ENCODE results near the gene FRG2.
"Not testable (repeated sequence)": the region's sequence is repeated elsewhere in the genome, so short reads cannot be mapped to it uniquely, and the experiment has no call there.

Gene FRG2

DNA sequence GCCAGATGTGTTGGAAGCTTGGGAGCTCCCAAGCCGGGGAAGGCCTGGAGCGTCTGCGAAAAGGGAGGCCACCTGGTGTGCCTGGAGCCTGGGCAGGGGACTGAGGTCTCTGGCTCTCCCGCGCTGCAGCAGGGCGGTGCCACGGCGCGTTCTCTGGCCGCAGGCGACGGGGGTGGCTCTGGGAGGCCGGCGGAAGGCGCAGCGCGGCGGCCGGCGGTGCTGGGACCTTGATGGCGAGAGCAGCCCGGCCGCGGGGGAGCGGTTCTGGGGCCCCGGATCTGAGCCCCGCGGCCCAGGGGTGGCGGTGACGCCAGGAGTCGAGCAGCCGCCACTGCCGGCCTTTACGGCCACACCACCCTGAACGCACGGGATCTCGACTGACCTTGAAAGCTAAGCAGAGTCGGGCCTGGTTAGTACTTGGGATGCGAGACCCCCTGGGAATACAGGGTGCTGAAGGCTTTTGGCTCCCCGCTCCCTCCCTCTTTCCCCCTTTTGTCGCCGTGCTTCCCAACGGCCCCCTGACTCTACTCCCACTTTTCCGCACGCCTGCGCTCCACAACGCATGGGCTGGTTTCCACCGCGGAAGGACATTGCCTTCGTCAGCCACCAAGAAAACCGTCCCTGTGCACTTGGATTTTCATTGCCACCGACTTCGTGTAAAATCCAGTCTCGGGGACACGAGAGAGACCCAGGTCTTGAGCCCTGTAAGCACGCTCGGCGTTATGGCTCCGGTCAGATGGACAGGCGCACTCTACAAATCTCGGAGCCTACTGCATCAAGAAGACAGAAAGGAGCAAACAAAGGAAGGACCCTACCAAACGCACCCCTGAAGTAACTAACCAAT, 9.5 kb downstream of the FRG2 start:
- Histone ChIP-seq H3K79me2 (no peaks in the 10 kb centered on the region), H2AFZ (no peak overlapping the region), H3K4me2 (ENCODE audit: low read length) (peak overlapping the region; percentile 31), H3K4me1 (no peaks in the 10 kb centered on the region), H3K27ac (no peak overlapping the region), H3K9ac (no peak overlapping the region), H3K27me3 (ENCODE audit: control insufficient read depth, insufficient read depth, low read length) (peaks cover 15% of the 10 kb centered on the region), H3K4me3 (ENCODE audit: low read depth, low read length) (no peak overlapping the region), H3K36me3 (ENCODE audit: control insufficient read depth, insufficient read depth, low read length) (no peaks in the 10 kb centered on the region), H3K9me3 (ENCODE audit: control insufficient read depth, low read length) (no peaks in the 10 kb centered on the region)
- TF ChIP-seq, protein P1, sequence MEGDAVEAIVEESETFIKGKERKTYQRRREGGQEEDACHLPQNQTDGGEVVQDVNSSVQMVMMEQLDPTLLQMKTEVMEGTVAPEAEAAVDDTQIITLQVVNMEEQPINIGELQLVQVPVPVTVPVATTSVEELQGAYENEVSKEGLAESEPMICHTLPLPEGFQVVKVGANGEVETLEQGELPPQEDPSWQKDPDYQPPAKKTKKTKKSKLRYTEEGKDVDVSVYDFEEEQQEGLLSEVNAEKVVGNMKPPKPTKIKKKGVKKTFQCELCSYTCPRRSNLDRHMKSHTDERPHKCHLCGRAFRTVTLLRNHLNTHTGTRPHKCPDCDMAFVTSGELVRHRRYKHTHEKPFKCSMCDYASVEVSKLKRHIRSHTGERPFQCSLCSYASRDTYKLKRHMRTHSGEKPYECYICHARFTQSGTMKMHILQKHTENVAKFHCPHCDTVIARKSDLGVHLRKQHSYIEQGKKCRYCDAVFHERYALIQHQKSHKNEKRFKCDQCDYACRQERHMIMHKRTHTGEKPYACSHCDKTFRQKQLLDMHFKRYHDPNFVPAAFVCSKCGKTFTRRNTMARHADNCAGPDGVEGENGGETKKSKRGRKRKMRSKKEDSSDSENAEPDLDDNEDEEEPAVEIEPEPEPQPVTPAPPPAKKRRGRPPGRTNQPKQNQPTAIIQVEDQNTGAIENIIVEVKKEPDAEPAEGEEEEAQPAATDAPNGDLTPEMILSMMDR (IDR thresholded peaks at IDR 0.05): no peak

DNA sequence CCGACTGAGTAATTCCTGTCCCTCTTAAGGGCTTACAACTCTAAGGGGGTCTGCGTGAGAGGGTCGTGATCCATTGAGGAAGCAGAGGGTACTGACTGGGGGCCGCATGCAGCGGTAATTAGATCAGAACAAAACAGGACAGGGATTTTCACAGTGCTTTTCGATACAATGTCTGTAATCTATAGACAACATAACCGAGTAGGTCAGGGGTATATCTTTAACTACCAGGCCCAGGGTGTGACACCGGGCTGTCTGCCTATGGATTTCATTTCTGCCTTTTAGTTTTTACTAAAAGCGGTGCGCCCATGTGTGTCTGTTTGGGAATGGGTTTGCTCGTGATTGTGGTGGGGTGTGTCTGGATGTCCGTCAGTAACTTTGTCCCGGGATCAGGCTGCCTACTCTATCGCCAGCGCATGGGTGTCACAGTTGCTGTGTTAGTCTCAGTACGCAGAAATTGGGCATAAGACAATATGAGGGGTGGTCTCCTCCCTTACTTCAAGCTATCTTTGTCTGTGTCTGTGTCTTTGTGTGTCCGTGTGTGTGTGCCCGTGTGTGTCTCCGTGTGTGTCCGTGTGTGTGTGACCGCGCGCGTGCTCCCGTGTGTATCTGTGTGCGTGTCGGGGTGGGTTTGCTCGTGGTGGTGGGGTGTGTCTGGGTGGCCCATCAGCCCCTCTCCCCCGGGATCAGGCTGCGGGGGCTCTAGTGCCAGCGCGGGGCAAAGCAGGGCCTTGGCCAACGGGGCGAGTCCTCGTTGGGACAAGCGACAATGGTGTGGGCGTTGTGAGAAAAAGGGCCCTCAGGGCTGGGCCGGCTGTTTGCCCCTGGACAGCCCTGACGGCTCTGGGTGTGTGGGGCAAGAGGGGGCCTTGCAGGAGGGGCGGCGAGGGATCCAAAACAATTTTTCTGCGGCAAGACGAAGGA, 10.4 kb downstream of the FRG2 start:
- Histone ChIP-seq H3K27me3 (ENCODE audit: control insufficient read depth, insufficient read depth, low read length) (peaks cover 15% of the 10 kb centered on the region), H3K4me2 (ENCODE audit: low read length) (peak overlapping the region; percentile 31), H3K9me3 (ENCODE audit: control insufficient read depth, low read length) (no peaks in the 10 kb centered on the region), H2AFZ (no peak overlapping the region), H3K4me3 (ENCODE audit: low read depth, low read length) (no peak overlapping the region), H3K9ac (no peak overlapping the region), H3K27ac (no peak overlapping the region), H3K4me1 (no peaks in the 10 kb centered on the region), H3K36me3 (ENCODE audit: control insufficient read depth, insufficient read depth, low read length) (no peaks in the 10 kb centered on the region), H3K79me2 (no peaks in the 10 kb centered on the region)
- TF ChIP-seq, protein P1 (IDR thresholded peaks at IDR 0.05): no peak

DNA sequence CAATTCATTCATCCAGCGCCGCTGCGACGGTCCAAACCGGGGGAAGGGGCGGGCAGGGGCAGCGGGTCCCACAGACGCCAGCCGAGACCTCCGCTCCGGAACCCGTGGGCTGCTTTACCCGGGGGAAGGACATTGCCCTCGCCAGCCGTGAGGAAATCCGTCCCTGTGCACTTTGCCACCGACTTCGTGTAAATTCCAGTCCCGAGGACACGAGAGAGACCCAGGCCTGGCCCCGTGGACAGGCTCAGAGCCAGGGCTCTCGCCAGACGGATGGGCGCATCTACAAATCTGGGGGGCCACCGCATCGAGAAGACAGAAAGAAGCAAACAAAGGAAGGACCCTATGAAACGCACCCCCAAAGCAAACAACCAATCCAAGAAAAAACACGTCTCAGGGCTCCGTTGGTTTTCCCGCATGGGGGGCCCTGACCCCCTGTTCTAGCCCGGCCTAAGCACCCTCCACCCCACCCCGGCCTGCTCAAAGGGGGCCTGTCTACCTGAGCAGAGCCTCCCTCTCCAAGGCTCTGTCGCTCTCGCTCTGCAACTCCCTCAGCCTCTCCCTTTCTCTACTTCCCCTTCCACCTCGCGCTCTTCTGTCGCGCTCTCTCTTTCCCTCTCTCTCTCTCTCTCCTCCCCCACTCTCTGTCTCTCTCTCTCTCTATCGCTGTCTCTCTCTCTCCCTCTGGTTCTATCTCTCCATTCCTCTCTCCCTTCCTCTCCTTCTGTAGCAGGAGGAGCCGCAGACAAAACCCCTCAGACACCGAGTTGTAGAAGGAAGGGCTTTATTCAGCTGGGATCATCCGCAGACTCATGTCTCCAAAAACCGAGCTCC, 11.3 kb downstream of the FRG2 start:
- H3K4me3 ChIP-seq (ENCODE audit: low read depth, low read length): no peak overlapping the region
- no peak overlapping the region for H2AFZ ChIP-seq
- no peak overlapping the region for H3K4me2 ChIP-seq (ENCODE audit: low read length)
- no peaks in the 10 kb centered on the region for H3K9me3 ChIP-seq (ENCODE audit: control insufficient read depth, low read length)
- H3K36me3 ChIP-seq (ENCODE audit: control insufficient read depth, insufficient read depth, low read length): no peaks in the 10 kb centered on the region
- no peaks in the 10 kb centered on the region for H3K4me1 ChIP-seq
- TF ChIP-seq, protein P1 (IDR thresholded peaks at IDR 0.05): no peak
- H3K27me3 ChIP-seq (ENCODE audit: control insufficient read depth, insufficient read depth, low read length): peaks cover 15% of the 10 kb centered on the region
- H3K79me2 ChIP-seq: no peaks in the 10 kb centered on the region
- no peak overlapping the region for H3K9ac ChIP-seq
- H3K27ac ChIP-seq: no peak overlapping the region

DNA sequence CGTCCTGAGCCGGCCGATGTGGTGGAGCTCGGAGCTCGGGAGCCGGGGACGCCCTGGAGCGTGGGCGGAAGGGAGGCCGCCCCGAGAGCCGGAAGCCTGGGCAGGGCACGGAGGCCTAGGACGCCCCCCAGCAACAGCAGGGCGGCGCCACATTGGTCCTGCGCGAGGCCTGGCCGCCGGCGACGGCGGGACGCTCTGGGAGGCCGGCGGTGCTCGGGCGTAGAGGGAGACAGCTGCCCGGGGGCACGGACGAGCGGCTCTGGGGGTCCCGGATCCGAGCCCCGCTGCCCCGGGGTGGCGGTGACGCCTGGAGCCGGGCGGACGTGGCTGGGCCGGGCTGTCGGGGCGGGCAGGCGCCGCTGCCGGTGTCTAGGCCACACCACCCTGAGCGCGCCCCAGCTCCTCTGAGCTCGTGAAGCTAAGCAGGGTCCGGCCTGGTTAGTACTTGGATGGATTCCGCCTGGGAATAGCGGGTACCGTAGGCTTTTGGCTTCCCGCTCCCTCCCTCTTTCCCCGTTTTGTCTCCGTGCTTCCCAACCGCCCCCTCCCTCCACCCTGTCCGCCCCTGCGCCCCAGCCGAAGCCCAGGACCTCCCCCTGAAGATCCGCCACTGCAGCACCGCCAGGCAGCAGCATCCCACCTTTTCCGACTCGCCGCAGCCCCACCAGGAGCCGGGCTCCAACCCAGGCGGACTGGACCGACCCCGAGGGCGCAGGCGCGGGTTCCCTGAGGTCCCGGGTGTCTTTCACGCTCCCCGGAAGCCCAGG, 12.1 kb downstream of the FRG2 start:
- H3K9ac ChIP-seq: no peak overlapping the region
- no peak overlapping the region for H3K4me3 ChIP-seq (ENCODE audit: low read depth, low read length)
- H3K4me1 ChIP-seq: no peaks in the 10 kb centered on the region
- peak overlapping the region; percentile 17 for H3K4me2 ChIP-seq (ENCODE audit: low read length)
- H3K36me3 ChIP-seq (ENCODE audit: control insufficient read depth, insufficient read depth, low read length): no peaks in the 10 kb centered on the region
- H2AFZ ChIP-seq: no peak overlapping the region
- TF ChIP-seq, protein P1 (IDR thresholded peaks at IDR 0.05): no peak
- H3K27me3 ChIP-seq (ENCODE audit: control insufficient read depth, insufficient read depth, low read length): peaks cover 15% of the 10 kb centered on the region
- H3K79me2 ChIP-seq: no peaks in the 10 kb centered on the region
- H3K27ac ChIP-seq: no peak overlapping the region
- no peaks in the 10 kb centered on the region for H3K9me3 ChIP-seq (ENCODE audit: control insufficient read depth, low read length)

DNA sequence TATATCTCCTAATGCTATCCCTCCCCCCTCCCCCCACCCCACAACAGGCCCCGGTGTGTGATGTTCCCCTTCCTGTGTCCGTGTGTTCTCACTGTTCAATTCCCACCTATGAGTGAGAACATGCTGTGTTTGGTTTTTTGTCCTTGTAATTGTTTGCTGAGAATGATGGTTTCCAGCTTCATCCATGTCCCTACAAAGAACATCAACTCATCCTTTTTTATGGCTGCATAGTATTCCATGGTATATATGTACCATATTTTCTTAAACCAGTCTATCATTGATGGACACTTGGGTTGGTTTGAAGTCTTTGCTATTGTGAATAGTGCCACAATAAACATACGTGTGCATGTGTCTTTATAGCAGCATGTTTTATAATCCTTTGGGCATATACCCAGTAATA, 37.1 kb downstream of the FRG2 start:
- not testable (repeated sequence) for H3K9me3 ChIP-seq (ENCODE audit: control insufficient read depth, low read length); H3K36me3 ChIP-seq (ENCODE audit: control insufficient read depth, insufficient read depth, low read length); H3K4me3 ChIP-seq (ENCODE audit: low read depth, low read length); H3K4me1 ChIP-seq; H2AFZ ChIP-seq; H3K79me2 ChIP-seq; H3K27ac ChIP-seq; H3K27me3 ChIP-seq (ENCODE audit: control insufficient read depth, insufficient read depth, low read length); H3K4me2 ChIP-seq (ENCODE audit: low read length); H3K9ac ChIP-seq
